ENCODE data around the gene OR7C1.
"Not testable (repeated sequence)": the region's sequence is repeated elsewhere in the genome, so short reads cannot be mapped to it uniquely, and the experiment has no call there.

- TF ChIP-seq POLR2A, CTCF (IDR thresholded peaks at IDR 0.05): not testable (repeated sequence)
Observed at GRCh38 chr19:14785102-14785793, 49.7 kb downstream of the OR7C1 start.
